Measurements from ENCODE around the gene NAV3. TPM values are rescaled to one million over a fixed set of nuclear protein-coding genes. Genes with fewer than 3 reads are reported as not detected.

NAV3 gene
- total RNA-seq, 2 donors from 2014 or later = 0.72 to 1.9 TPM

DNA sequence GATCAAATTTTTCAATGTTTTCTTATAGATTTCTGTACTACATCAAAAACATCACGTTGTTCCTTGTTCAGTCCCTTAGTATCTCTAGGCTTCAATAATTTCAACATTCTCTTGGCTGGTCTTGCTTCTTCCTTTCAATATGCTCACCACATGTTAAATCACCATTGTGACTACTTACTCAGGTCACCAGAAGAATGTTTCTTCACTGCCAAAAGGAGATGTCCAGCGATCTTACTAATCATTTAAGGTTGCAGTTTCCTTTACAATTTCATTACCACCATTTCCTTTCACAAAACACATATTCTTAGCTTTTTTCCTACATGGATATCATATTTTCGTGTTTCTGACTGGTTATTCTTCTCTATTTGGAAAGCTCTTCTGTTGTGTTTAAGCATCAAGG is 363.8 kb downstream of the NAV3 start:
- intact Hi-C loops (cut with DNase I) = no loop called here
- H3K27ac ChIP-seq = no peak overlapping the region
- no peaks in the 10 kb centered on the region for H3K9me3 ChIP-seq
- H3K4me3 ChIP-seq = no peak overlapping the region
- H3K36me3 ChIP-seq = no peaks in the 10 kb centered on the region
- TF ChIP-seq, protein P1, sequence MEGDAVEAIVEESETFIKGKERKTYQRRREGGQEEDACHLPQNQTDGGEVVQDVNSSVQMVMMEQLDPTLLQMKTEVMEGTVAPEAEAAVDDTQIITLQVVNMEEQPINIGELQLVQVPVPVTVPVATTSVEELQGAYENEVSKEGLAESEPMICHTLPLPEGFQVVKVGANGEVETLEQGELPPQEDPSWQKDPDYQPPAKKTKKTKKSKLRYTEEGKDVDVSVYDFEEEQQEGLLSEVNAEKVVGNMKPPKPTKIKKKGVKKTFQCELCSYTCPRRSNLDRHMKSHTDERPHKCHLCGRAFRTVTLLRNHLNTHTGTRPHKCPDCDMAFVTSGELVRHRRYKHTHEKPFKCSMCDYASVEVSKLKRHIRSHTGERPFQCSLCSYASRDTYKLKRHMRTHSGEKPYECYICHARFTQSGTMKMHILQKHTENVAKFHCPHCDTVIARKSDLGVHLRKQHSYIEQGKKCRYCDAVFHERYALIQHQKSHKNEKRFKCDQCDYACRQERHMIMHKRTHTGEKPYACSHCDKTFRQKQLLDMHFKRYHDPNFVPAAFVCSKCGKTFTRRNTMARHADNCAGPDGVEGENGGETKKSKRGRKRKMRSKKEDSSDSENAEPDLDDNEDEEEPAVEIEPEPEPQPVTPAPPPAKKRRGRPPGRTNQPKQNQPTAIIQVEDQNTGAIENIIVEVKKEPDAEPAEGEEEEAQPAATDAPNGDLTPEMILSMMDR (IDR thresholded peaks at IDR 0.05) = no peak
- no peak overlapping the region for H3K9ac ChIP-seq (ENCODE audit: low read depth in 2 of 2, low read length in 2 of 2)
- H3K4me1 ChIP-seq = no peaks in the 10 kb centered on the region
- H3K27me3 ChIP-seq = no peaks in the 10 kb centered on the region
- DNase-seq = no peak

DNA sequence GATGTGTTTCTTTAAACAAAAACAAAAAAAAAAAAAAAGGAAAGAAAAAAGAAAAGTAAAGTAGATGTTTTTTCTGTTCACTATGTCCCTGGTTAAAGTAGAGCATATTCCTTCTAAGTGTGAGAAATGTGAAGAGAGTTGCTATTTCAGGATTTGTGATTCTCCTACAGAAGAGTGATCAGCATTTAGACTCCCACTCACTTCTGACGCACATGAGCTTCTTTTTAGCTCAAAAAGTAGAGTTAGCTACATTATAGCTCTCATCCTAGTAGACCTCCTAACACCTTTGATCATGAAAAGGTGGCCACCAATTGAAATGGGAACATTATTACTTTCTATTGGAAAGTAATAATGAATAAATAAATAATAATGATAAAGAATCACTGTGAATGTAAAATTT is 368.2 kb downstream of the NAV3 start:
- H3K9me3 ChIP-seq = no peaks in the 10 kb centered on the region
- no peaks in the 10 kb centered on the region for H3K27me3 ChIP-seq
- intact Hi-C loops (cut with DNase I) = no loop called here
- H3K4me1 ChIP-seq = no peaks in the 10 kb centered on the region
- H3K36me3 ChIP-seq = no peaks in the 10 kb centered on the region
- DNase-seq = no peak
- TF ChIP-seq, protein P1 (IDR thresholded peaks at IDR 0.05) = no peak
- no peak overlapping the region for H3K4me3 ChIP-seq
- no peak overlapping the region for H3K27ac ChIP-seq
- H3K9ac ChIP-seq (ENCODE audit: low read depth in 2 of 2, low read length in 2 of 2) = no peak overlapping the region

DNA sequence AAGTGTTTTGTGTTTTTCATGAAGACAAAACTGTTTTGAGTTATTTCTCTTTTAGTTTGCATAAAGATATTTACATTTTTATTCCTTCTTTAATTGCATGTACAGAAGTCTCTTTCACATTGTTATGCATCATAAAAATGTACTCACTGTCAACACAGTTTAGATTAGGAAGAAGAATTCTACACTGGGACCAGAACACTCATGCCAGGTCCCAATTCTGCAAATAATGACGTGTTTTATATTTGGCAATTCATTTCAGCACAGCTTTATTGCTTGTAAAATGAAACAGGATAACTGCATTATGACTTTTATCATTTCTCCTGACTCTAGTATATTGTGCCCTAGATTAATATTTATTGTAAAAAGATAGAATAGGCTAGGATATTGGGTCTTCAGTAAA is 369.2 kb downstream of the NAV3 start:
- Histone ChIP-seq H3K27ac (no peak overlapping the region), H3K4me1 (no peaks in the 10 kb centered on the region), H3K9me3 (no peaks in the 10 kb centered on the region), H3K27me3 (no peaks in the 10 kb centered on the region), H3K9ac (ENCODE audit: low read depth in 2 of 2, low read length in 2 of 2) (no peak overlapping the region), H3K36me3 (no peaks in the 10 kb centered on the region), H3K4me3 (no peak overlapping the region)
- intact Hi-C loops (cut with DNase I) = no loop called here
- DNase-seq = no peak
- TF ChIP-seq, protein P1 (IDR thresholded peaks at IDR 0.05) = no peak

DNA sequence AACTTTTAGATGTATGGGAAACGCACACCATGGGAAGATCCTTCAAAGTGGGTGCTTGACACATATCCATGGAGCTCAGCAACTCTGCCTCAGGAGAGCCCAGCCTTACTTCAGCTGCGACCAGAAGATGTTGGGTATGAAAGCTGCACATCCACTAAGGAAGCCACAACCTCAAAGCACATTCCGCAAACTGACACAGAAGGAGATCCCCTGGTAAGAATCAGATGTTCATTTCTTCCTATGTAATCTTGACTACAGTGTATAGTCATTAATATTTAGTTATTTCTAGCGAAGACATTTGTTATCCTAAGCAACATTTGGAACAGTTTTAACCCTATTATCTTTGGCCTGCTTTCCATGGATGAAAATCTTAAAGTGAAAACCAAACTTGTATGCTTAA is 374.2 kb downstream of the NAV3 start:
- Histone ChIP-seq H3K27me3 (no peaks in the 10 kb centered on the region), H3K4me1 (no peaks in the 10 kb centered on the region), H3K4me3 (no peak overlapping the region), H3K27ac (no peak overlapping the region), H3K9me3 (no peaks in the 10 kb centered on the region), H3K9ac (ENCODE audit: low read depth in 2 of 2, low read length in 2 of 2) (no peak overlapping the region), H3K36me3 (no peaks in the 10 kb centered on the region)
- intact Hi-C loops (cut with DNase I) = no loop called here
- TF ChIP-seq, protein P1 (IDR thresholded peaks at IDR 0.05) = no peak
- no peak for DNase-seq

DNA sequence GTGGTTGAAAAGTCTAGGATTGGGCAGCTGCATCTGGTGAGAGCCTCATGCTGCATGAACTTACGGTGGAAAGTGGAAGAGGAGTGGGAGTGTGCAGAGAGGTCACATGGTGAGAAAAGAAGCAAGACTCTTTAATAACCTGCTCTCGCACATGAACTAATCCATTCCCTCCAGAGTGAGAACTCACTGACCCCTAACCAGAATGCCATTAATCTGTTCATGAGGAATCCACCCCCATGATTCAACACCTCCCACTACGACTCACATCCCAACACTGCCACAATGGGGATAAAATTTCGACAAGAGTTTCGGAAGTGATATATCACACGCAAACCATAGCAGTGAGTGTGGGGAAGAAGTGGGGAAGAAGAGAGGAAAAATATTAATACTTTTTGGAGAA is 377.4 kb downstream of the NAV3 start:
- Histone ChIP-seq H3K4me3 (no peak overlapping the region), H3K27ac (no peak overlapping the region), H3K36me3 (no peaks in the 10 kb centered on the region), H3K27me3 (no peaks in the 10 kb centered on the region), H3K9ac (ENCODE audit: low read depth in 2 of 2, low read length in 2 of 2) (no peak overlapping the region), H3K4me1 (no peaks in the 10 kb centered on the region), H3K9me3 (no peaks in the 10 kb centered on the region)
- intact Hi-C loops (cut with DNase I) = no loop called here
- no peak for DNase-seq
- TF ChIP-seq, protein P1 (IDR thresholded peaks at IDR 0.05) = no peak

Measured in colonic mucosa (tissue), 4 donors.